NCI-H1048 (cell line): Measurements from ENCODE around the gene LIX1L.

ENCODE experiments used
- DNase-seq: peaks from one replicate; lab custom pipeline; 2025; lab: John Stamatoyannopoulos, UW

Gene LIX1L

DNA sequence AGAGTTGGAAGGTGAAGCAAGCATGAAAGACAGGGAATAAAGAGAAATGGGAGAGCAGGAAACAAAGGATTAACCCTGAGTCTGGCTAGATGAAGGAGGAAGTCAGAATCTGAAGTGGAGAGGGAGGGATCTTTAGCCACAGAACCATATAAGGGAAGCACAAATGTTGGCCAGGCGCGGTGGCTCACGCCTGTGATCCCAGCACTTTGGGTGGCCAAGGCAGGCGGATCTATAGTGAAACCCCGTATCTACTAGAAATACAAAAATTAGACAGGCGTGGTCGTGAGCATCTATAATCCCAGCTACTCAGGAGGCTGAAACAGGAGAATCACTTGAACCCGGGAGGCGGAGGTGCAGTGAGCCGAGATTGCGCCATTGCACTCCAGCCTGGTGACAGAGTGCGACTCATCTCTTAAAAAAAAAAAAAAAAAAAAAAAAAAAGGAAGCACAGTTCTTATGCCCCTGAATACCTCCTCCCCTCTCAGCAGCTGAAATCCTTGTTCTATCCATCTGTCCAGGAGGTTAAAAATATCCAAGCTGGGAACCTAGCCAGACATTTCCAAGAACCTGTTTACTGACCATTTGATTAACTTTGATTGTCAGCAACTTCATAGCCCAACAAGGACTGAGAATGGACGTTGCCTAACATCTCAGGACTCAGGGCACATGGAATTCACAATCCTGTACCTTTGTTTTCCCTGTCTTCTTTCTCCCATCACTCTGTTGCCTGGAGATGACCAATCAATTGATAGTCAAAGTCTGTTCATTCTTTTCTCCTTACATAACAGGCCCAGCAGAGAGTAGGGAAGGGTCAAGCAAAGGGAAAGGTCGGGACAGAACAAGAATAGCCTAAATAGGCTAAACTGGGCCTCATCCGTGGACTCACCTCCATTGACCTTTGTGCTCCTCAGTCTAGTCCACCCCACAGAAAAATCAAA lies 28.0 kb upstream of the LIX1L start:
- DNase-seq = no peak

DNA sequence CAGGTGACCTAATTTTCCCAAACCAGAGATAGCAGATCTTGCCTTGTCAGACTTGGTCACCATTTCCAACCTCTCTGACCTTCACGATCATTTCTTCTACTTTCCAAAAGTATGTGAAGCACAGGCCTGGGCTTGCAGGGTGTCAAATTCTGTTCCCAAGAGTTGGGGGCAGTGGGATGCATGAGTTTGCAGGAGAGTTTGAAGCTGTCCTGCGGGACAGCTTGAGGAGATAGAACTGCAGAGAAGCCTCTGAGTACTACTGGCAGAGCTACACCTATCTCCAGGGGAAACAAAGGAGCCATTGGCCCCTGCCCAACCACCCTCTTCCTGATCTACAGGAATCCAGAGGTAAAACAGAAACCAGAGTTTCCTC lies 27.3 kb upstream of the LIX1L start:
- DNase-seq = no peak

DNA sequence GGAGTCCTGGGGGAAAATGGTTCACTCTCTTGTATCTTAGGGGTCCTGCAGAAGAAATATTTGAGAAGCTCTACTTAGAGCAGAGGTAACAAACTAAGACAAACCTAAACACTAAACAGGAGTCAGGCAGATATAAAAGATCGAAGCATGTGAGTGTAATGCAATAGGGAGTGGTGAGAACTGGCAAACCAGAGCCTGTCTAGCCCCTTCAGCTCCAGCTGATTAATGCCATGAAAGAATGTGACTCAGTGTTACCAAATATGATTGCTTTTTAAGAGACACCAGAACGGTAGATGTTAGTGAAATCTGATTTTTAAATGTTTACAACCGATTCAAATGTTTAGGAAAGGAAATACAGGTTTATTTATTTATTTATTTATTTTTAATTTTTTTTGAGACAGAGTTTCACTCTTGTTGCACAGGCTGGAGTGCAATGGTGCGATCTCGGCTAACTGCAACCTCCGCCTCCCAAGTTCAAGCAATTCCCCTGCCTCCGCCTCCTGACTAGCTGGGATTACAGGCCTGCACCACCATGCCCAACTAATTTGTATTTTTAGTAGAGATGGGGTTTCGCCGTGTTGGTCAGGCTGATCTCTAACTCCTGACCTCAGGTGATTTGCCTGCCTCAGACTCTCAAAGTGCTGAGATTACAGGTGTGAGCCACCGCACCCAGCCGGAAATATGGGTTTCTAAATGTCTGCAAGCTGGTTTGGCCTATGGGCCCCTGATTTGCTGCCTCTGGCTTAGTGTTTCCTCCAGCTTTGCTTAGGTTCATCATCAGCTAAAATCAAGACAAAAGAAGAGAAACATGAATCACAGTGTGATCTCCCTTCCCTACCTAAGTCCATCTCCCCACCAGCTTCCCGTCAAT lies 26.4 kb upstream of the LIX1L start:
- no peak for DNase-seq

DNA sequence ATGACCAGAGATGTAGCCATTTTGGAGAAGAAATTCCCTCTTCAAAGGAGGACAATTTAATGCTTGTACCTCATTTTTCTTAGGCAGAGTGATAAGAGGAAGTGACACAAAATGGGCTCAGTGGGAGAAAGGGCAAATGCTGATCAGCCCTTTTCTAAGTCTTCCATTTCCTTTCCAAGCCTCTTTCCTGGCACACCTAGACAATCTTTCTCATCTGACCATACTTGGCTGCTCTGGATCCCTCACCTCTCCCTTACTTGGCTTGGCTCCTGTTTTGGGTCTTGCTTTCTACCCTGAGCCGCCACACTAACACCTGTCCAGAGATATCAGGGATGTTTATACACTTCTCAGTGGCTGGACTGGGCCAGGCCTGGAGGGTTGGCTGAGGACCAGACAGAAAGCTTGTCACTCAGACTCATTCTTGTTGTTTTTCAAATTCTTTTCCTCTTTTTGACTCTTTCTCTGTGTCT lies 25.4 kb upstream of the LIX1L start:
- DNase-seq = no peak

DNA sequence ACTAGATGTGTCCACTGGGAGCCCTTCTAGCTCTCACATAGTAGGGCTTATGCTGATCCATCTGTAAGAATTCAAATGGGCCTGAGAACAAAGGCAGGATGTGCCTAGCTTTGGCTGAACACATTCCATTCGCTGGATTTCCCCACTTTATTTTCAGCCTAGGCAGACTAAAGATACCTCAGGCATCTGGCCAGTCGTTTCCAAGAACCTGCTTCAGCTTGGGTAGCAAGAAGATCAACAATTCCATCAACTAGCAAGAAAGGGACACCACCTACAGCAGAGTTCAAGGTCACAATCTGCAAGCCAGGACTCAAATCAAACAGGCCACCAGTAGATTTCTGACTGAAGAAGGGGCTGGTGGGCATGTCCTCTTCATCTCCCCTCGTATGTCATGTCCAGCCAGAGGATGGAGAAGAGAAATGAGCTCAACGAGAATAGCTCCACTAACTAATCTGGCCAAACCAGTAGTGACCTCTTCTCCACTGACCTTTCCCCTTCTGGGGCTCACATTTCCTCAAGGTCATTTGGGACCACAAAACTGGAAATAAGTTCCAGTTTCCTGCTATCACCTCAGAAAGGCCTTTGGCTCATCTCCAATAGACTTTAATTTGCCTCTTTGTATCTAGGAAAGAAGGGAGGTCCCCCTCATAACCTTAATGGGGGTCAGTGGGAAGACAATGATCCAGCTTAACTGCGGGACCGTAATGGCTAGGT lies 24.4 kb upstream of the LIX1L start:
- DNase-seq = no peak

DNA sequence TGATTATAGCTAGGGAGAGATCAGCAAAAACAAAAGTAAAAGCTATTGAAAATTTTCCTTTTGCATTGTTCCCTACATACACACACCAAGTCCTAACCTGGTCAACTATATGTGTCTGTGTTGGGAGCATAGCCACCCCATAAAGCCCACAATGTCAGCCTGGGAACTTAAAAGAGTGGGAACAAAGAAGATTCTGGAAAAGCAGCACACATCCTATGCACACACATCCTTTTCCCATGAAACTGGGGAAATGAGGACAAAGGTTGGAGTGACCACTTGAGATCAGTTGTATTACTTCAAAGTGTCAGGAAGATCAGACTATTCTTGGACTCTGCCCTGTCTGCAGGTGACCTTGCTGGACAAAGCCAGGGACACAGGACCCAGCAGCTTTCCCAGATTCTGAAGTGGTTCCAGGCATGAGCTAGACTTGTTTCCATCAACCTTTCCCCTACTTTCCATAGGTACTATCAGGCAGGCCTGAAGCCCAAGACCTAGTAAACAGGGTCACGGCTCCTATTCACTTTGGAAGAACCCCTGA lies 22.7 kb upstream of the LIX1L start:
- no peak for DNase-seq

DNA sequence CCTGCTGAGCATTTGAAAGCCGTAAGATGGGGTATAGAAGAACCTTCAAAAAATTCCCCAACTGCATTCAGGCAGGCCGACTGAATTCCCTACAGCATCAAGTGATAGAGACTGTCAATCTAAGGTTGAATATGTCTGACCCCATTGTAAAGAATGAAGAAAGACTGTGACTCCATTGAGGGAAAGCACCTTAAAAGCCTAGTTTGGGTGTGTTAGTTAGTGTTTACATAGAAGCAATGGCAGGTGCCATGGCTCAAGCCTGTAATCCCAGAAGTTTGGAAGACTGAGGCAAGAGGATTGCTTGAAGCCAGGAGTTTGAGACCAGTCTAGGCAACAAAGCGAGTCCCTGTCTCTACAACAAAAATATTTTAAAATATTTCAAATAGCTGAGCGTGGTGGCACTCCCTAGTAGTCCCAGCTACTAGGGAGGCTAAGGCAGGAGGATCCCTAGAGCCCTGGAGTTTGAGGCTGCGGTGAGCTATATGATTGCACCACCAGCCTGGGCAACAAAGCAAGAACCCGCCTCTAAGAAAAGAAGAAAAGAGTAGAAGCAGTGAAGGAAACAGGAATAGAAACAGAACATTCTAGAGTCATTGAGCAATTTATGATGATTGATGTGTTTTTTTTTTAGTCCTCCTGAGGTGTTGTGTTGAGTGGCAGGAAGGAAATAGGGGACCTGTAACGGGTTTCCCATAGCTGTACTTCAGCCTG lies 22.1 kb upstream of the LIX1L start:
- DNase-seq = no peak

DNA sequence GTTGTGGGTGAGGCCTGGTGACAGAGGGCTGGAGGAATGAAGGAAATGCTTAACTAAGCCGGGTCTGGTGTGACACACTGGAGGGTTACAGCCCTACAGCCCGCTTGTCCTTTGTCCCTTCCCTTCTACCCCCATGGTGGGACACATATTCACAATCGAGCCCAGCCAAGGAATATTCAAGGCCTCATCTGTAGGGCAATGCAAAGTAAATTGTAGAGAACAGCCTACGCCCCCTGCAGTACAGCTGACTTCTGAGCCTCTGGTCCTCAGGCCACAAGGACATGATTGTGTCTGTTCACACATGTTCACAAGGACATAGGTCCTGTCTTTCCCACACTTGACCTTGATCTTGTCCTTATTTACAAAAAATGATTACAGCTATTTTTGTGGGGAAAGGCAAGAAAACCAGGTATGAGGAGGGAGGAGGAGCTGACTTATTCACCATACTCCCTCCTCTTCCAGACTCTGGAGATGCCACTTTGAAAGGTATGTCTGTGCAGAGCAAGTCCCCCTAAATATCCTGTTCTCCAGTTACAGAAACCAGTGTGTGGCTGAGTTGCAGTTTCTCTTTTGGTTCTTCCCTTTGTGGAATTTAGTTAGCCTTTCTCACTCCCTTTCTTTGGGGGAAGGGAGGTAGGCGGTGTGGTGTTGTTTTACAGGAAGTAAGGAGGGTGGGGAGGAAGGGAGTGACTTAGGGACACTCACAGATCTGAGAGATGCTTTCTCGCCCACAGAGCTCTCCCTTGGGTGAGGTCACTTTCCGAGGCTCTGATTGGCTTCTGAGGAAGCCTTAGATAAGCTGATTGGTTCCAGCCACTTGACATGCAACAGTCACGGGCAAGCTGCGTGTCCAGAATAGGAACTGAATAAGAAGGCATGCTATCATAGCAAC lies 21.3 kb upstream of the LIX1L start:
- peak; percentile 94 for DNase-seq

DNA sequence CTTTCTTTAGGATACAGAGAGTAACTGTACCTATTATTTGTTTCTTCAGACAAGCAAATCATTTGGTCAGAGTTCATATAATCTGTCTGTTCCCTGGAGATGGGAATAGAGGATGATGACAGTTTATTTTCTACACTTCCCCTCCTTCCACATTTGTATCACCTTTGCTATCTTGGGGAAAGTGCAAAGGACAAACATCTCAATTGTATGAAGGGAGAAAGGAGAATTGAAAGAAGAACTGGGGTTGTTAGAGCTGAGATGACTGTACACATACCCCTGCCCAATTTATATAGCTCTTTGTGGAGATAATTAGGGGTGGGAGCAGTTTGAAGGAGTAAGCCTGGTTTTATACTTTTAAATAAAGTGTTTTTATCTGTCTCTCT lies 20.6 kb upstream of the LIX1L start:
- DNase-seq = no peak

DNA sequence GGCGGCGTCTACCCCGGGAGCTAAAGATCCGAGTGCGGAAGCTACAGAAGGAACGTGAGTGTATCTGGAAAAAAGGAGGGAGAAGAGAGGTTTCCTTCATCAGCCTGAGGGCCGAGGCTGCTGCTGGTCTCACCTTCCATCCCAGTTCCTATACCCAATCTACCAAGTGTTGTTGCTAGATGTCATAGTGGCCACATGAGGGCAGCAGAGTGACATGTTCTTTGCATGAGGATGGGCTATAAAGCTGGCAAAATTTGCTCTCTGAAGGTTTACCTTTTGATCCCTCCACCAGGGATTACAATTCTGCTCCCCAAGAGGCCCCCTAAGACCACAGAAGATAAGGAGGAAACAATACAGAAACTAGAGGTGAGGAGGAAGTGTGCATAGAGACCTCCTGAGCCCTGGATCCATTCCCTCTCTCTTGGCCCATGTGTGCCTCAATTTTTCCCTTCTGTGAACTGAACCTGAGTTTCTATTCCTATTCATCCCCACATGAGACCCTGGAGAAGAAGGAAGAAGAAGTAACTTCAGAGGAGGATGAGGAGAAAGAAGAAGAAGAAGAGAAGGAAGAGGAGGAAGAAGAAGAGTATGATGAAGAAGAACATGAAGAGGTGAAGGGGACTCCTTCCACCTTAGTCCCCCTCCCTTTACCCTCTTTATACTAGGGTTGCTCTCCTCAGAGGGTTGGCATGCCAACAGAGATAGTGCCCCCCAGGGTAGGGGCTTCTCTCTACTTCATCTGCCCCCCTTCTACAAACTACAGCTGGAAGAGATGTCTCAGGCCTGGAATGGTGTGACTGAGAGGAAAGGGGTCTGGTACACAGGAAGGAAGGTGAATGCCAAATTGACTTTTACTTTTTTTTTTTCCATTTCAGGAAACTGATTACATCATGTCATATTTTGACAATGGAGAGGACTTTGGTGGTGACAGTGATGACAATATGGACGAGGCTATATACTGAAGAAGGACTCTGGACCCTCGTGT lies 20.0 kb upstream of the LIX1L start:
- peak; percentile 75 for DNase-seq

DNA sequence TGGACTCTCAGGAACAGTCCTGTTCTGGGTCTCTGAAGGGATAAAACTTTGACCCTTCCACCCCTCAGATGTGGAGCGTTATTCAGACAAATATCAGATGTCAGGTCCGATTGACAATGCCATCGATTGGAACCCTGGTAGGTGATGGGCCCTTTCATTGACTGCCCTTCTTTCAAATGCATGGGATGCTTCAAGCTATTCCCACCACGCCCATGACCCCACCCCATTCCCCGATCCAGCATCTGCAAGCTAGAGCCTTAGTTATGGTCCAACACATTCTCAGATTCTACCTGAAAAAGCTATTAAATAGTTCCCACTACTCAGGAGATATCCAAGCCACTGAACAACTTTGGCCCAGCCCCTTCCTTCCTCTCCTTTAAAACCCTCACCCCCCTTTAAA lies 19.2 kb upstream of the LIX1L start:
- no peak for DNase-seq

DNA sequence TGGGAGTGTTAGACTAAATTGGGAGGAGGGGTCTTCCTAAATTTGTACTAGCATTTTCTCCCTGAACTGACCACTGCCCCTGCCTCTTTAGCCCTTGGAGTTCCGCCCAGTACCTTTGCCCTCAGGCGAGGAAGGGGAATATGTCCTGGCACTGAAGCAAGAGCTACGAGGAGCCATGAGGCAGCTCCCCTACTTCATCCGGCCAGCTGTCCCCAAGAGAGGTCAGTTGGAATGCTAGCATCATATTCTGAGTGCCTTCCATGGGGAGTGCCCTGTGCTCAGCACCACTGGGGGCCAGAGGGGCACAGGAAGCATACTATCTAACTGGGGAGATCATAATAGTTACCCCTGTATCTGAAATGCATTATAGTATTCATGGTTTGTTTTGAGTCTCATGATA lies 17.4 kb upstream of the LIX1L start:
- no peak for DNase-seq

DNA sequence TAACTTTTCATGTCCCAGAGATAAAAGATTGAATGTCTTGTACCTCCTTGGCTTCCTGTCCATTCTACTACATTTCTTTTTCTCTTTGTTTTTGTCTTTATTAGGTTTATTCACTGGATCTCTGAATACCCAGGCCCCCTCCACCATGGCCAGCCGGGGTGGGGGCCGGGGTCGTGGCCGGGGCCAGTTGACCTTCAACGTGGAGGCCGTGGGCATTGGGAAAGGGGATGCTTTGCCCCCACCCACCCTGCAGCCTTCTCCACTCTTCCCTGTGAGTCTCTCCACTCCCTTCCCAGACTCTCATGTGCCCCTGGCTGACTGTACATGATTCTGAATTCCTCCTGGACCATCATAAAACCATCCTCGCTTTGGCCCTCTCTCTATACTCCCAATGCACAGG lies 16.9 kb upstream of the LIX1L start:
- no peak for DNase-seq

DNA sequence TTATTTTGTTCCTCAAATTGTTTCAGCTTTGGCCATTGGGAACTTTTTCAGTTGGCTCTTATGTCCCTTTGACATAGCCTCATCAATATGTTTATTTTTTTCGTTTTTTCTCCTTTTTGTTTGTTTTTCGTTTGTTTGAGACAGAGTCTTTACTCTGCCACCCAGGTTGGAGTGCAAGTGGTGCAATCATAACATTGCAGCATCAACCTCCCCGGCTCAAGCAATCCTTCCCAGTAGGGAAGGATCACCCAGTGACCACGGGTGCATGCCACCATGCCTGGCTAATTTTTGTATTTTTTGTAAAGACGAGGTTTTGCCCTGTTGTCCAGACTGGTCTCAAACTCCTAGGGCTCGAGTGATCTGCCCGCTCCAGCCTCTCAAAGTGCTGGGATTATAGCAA lies 14.8 kb upstream of the LIX1L start:
- DNase-seq = no peak

DNA sequence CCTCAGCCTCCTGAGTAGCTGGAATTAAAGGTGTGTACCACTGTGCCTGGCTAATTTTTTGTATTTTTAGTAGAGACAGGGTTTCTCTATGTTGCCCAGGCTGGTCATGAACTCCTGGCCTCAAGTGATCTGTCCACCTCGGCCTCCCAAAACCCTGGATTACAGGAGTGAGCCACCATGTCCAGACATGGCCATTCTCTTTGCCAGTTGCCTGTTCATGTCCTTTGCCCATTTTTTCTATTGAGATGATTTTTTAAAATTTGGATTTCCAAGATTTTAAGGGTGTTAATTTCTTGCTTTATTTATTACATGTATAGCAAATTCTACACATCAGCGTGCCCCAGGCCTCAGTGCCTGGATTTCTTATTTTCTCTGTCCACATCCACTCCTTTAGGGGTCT lies 9.5 kb upstream of the LIX1L start:
- no peak for DNase-seq

DNA sequence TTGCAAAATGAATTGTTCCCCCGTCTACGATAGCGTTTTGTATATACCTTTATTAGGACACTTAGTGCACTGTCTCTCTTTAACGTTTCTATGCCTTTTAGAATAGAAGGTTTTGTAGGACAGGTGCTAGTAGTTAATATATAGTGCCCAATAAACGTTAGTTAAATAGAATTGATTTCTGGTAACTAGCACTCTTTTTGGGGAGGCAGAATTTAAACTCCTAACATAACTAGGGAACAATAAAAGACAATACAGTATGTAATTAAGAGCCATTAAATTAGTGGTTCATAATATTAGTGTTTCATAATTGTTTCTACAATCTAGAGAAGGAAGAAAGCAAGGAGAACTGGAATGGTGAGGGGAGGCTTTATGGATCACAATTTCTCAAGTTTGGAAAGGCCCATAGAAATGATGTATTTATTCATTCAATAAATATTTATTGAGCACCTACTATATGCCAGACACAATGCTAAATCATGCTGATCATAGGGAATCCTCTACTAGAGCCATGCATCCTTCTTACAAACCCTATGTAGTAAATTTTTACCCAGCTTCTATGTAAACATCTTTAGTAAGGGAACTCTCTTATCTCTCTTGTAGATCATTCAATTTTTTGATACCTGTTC lies 7.4 kb upstream of the LIX1L start:
- DNase-seq = no peak

DNA sequence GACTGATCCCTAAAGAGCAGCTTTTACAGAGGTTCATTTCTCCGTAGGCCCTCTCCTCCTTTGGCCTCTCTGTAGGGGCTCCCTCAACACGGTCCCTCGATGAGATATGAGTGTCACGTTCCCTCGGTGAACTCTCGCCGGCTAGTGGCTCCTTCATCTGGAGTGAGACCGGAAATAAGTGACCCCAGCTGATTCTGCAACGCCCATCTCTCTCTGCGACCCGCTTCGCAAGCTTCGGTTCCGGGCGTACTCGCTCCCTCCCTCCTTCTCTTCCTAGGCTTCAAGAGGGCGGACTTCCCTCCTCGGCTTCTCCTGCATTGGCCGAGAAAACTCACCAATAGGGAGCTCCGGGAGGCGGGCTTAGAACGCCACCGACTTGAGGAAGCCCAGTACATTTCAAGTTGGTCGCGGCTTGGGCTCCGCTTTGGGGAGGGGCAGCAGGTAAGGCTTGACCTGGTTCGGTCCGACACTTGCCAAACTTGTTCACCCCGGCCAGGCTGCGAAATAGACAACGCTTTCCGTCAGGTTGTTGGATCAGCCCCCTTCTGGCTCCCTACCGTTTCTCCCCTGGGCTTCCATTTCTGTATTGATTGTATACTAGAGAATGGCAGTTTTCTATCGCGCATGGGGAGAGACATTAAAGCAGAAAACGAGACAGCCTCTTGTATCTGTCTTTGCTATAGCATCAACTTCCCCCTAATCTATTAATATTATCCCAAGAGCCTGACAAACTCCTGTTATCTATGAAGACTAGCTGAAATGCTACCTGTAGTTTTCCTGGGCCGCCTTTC lies 6.7 kb upstream of the LIX1L start, which contains the start of the genes ANKRD34A and POLR3GL:
Gene ANKRD34A (minus strand): TSS at position 248 of the 791 bp plus-strand sequence. CDS start 2,816 bp downstream, outside the sequence.
Gene POLR3GL (plus strand): TSS at position 363 of the 791 bp plus-strand sequence. CDS start 10,176 bp downstream, outside the sequence.
- peak; percentile 87 for DNase-seq
